GM21447 (cell line): ENCODE results near the gene AEN.

Experiments
- ATAC-seq: cut with Tn5 transposase; IDR thresholded peaks from one replicate; pipeline ENCODE4 v1.9.1; 2021; ENCODE audit not compliant: unreplicated experiment

Gene AEN

GRCh38 chr15:88612186-88612796 lies 8.8 kb upstream of the AEN start:
- ATAC-seq: no peak

GRCh38 chr15:88613074-88613944 lies 7.8 kb upstream of the AEN start:
- no peak for ATAC-seq

GRCh38 chr15:88615303-88616107 lies 5.6 kb upstream of the AEN start:
- peak; percentile 77 for ATAC-seq

GRCh38 chr15:88616240-88616639 lies 4.9 kb upstream of the AEN start:
- no peak for ATAC-seq

GRCh38 chr15:88617031-88617722 lies 4.0 kb upstream of the AEN start:
- ATAC-seq: no peak

- ATAC-seq: no peak
Observed at GRCh38 chr15:88617790-88618189, 3.4 kb upstream of the AEN start.

GRCh38 chr15:88618686-88619085 lies 2.5 kb upstream of the AEN start:
- ATAC-seq: no peak

- no peak for ATAC-seq
Observed at GRCh38 chr15:88619796-88620195, 1.3 kb upstream of the AEN start.

- ATAC-seq: peak; percentile 26
Observed at GRCh38 chr15:88621789-88622604, 857 bp downstream of the AEN start.

- ATAC-seq: no peak
Observed at GRCh38 chr15:88622605-88622975, 1.4 kb downstream of the AEN start.

- ATAC-seq: no peak
Observed at GRCh38 chr15:88623061-88623460, 1.9 kb downstream of the AEN start.

GRCh38 chr15:88623632-88624031 lies 2.5 kb downstream of the AEN start:
- ATAC-seq: no peak

GRCh38 chr15:88624156-88624970 lies 3.2 kb downstream of the AEN start:
- ATAC-seq: peak; percentile 42

GRCh38 chr15:88624971-88625490 lies 3.9 kb downstream of the AEN start:
- no peak for ATAC-seq

- no peak for ATAC-seq
Observed at GRCh38 chr15:88625943-88626741, 5.0 kb downstream of the AEN start.

GRCh38 chr15:88627463-88627862 lies 6.3 kb downstream of the AEN start:
- ATAC-seq: peak; percentile 45

GRCh38 chr15:88628018-88628654 lies 7.0 kb downstream of the AEN start:
- no peak for ATAC-seq

- ATAC-seq: no peak
Observed at GRCh38 chr15:88629071-88629470, 7.9 kb downstream of the AEN start.
